Hematopoietic multipotent progenitor cell treated with erythropoietin and hydrocortisone succinate and interleukin-3 and kit ligand, for 6 days (in vitro differentiated cells): Measurements from ENCODE around the gene SMYD4.
"Not testable (repeated sequence)": the region's sequence is repeated elsewhere in the genome, so short reads cannot be mapped to it uniquely, and the experiment has no call there.

Experiments
- DNase-seq: peaks from one replicate; pipeline ENCODE4 v3.0.0-alpha.2; 2015

SMYD4 gene

DNA sequence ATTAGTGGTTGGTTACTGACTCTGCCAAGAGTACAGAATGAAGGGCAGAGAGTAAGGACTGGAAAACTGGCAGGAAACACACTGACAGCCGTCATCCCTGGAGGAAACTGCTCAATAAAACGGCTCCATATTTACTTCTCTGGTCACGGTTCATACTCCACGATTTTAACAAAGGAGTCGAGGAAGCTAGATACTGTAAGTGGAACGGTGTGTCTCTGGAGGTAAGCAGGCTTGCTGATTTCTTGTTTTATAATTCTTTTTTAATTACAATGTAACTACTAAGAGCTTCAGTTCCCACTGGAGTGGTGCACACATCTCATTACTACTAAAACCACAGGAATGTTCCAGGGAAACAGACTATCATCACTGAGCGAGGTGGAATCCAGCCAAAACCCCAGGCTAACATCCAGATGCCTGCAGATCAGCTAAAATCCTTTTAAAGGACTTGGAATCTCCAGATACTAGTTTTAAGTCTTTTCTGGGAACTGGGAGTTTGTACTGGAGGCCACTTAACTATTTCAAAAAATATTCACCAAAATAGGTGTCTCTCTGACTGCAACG, 50.1 kb downstream of the SMYD4 start:
- DNase-seq, result no peak

DNA sequence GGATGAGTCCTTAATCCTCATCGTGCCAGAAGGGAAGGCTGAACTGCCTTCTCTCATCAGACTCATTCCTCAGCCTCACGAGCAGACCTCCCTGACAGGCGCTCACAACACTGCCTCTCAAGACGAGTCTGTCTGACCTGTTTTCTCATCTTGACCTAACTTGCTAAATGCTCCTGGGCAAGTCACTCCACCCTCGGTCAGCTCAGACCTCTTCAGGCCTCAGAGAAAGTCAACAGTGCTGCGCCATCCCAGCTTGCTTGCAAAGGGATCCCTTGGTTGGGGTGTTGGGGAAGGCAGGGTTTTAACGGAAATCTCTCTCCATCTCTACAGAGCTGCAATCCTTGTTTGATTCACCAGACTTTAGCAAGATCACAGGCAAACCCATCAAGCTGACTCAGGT, 52.8 kb downstream of the SMYD4 start:
- no peak for DNase-seq

- DNase-seq, result no peak
Measured at GRCh38 chr17:1776328-1776727, 53.4 kb downstream of the SMYD4 start.

DNA sequence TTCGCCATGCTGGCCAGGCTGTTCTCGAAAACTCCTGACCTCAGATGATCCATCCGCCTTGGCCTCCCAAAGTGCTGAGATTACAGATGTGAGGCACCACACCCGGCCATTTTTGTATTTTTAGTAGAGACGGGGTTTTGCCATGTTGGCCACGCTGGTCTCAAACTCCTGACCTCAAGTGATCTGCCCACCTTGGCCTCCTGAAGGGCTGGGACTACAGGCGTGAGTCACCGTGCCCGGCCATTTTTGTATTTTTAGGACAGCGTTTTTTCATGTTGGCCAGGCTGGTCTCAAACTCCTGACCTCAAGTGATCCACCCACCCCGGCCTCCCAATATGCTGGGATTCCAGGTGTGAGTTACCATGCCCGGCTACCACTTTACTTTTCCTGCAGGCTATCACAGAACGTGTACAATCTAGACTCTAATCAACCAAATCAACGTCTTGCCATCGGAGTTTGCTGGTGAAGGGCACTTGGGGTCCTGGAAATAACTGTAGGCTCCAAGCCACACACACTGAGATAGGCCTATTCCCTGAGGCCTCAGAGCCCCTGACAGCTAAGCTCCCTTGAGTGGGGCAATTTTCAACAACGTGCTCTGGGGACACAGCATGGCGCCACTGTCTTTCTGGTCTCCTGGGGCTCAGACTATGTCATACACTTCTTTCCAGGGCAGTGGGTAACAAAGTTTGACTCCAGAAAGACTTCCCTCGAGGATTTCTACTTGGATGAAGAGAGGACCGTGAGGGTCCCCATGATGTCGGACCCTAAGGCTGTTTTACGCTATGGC, 55.1 kb downstream of the SMYD4 start:
- no peak for DNase-seq

GRCh38 chr17:1773696-1774181, 56.0 kb downstream of the SMYD4 start:
- DNase-seq, result peak; percentile 85

DNA sequence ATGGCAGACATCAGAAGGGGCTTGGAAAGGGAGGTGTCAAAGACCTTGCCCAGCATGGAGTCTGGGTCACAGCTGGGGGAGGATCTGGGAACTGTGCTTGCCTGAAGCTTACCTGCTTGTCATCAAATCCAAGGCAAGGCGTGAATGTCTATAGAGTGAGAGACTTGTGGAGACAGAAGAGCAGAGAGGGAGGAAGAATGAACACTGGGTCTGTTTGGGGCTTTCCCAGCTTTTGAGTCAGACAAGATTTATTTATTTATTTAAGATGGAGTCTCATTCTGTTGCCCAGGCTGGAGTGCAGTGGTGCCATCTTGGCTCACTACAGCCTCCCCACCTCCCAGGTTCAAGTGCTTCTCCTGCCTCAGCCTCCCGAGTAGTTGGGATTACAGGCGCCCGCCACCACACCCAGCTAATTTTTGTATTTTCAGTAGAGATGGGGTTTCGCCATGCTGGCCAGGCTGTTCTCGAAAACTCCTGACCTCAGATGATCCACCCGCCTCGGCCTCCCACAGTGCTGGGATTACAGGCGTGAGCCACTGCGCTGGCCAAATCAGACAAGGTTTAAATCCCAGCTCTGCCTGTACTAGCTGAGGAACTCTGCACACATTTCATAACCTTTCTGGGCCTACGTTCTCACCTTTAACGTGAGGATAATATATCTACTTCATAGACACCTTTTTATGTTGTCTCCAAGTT, 56.6 kb downstream of the SMYD4 start:
- not testable (repeated sequence) for DNase-seq

GRCh38 chr17:1769822-1770477, 59.8 kb downstream of the SMYD4 start:
- DNase-seq, result no peak

- no peak for DNase-seq
Measured at GRCh38 chr17:1767358-1767757, 62.3 kb downstream of the SMYD4 start.

- no peak for DNase-seq
Measured at GRCh38 chr17:1766382-1767135, 63.1 kb downstream of the SMYD4 start.

GRCh38 chr17:1765576-1765975, 64.1 kb downstream of the SMYD4 start:
- no peak for DNase-seq

DNA sequence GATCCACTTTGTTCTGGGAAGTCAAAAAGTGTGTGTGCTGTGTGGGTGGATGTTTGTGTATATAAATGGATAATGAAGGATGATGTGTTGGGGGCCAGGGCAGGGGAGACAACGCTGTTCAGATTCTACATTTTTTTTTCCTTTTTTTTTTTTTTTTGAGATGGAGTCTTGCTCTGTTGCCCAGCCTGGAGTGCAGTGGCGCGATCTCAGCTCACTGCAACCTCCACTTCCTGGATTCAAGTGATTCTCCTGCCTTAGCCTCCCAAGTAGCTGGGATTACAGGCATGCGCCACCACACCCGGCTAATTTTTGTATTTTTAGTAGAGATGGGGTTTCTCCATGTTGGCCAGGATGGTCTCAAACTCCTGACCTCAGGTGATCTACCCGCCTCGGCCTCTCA, 65.0 kb downstream of the SMYD4 start:
- not testable (repeated sequence) for DNase-seq

DNA sequence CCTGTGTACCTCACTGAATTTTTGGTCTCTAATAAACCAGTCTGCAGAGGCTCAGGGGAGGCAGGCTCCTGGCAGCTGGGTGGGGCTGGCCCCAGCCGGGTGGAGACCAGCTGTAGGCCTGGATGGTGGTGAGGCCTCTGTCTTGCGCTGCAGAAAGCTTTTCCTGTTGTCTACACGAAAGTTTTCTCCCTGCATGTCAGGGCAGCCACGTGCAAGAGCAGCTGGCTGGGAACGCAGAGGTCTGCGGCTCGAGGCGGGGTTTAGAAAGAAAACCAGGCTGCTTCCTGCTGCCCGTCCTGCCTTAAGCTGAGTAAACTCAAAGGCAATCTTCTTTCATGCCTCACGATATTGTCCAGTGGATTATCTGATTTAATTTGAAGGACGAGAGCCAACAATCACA, 65.4 kb downstream of the SMYD4 start:
- peak; percentile 89 for DNase-seq

- peak; percentile 85 for DNase-seq
Measured at GRCh38 chr17:1762901-1763898, 66.5 kb downstream of the SMYD4 start.

- peak; percentile 41 for DNase-seq
Measured at GRCh38 chr17:1762233-1762900, 67.3 kb downstream of the SMYD4 start.

- DNase-seq, result no peak
Measured at GRCh38 chr17:1759529-1759928, 70.2 kb downstream of the SMYD4 start.

- no peak for DNase-seq
Measured at GRCh38 chr17:1758807-1759206, 70.9 kb downstream of the SMYD4 start.

DNA sequence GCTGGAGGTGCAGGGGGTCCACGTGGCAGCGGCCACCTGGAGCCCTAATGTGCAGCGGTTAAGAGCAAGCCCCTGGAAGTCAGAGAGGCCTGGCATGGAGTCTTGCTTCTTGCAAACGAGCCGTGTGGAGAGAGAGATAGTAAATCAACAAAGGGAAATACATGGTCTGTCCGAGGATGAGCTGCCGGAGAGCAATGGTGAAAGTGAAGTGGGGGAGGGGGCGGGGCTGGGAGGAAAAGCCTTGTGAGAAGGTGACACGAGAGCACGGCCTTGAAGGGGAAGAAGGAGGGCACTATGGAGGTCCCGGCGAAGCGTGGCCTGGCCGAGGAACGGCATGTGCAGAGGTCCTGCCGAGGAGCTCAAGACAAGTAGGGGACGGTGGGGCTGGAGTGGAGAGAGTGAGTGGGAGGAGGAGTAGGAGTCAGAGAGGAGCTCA, 73.9 kb downstream of the SMYD4 start:
- DNase-seq, result no peak

GRCh38 chr17:1755252-1755826, 74.4 kb downstream of the SMYD4 start:
- DNase-seq, result no peak

GRCh38 chr17:1754430-1755112, 75.1 kb downstream of the SMYD4 start:
- no peak for DNase-seq
